Endothelial cell (in vitro differentiated cells): ENCODE results near the gene ZNF280B. TPM values are rescaled to one million over a fixed set of nuclear protein-coding genes. Genes with fewer than 3 reads are reported as not detected.

Experiments used
- DNase-seq: peaks from one replicate; pipeline ENCODE4 v3.0.0; 2021; ENCODE audit warnings: low spot score
- H3K27ac Mint-ChIP-seq: one replicate; pipeline ENCODE4 v1.8.0; 2021; ENCODE audit warnings: mixed read lengths, inconsistent platforms; ENCODE audit not compliant: unreplicated experiment
- H3K27me3 Mint-ChIP-seq: one replicate; pipeline ENCODE4 v1.8.0; 2021; ENCODE audit warnings: mild to moderate bottlenecking, moderate library complexity, mixed read lengths, inconsistent platforms; ENCODE audit not compliant: unreplicated experiment
- H3K36me3 Mint-ChIP-seq: one replicate; pipeline ENCODE4 v1.8.0; 2021; ENCODE audit warnings: mild to moderate bottlenecking, low read depth, mixed read lengths, inconsistent platforms; ENCODE audit not compliant: unreplicated experiment
- H3K4me1 Mint-ChIP-seq: one replicate; pipeline ENCODE4 v1.8.0; 2021; ENCODE audit warnings: mild to moderate bottlenecking, mixed read lengths, inconsistent platforms; ENCODE audit not compliant: unreplicated experiment
- H3K4me3 Mint-ChIP-seq: one replicate; pipeline ENCODE4 v1.8.0; 2021; ENCODE audit warnings: mild to moderate bottlenecking, mixed read lengths, inconsistent platforms; ENCODE audit not compliant: unreplicated experiment
- H3K9me3 Mint-ChIP-seq: one replicate; pipeline ENCODE4 v1.8.0; 2021; ENCODE audit warnings: mixed read lengths, inconsistent platforms; ENCODE audit not compliant: unreplicated experiment
- CTCF ChIP-seq: fragments of 200-600 bp; sonication (generic); IDR thresholded peaks from one replicate; pipeline ENCODE4 v1.5.0; 2021; ENCODE audit warnings: antibody characterized with exemption; ENCODE audit not compliant: unreplicated experiment
- total RNA-seq: library from RNA; stranded (reverse); fragmentation: NEBNext Ultra II Directional; extraction: Animal tissue kit (Norgen Biotek cat#: 25700); gene quantifications from one replicate; pipeline ENCODE4 v1.2.1, GENCODE V29; 2021; ENCODE audit not compliant: unreplicated experiment

The ZNF280B gene
- total RNA-seq, 1 donor from 2014 or later: 6.8 TPM

- H3K4me1 Mint-ChIP-seq: peaks cover 6% of the 10 kb centered on the region
Observed at GRCh38 chr22:22487869-22488597, 20.5 kb downstream of the ZNF280B start.

GRCh38 chr22:22487059-22487458, 21.5 kb downstream of the ZNF280B start:
- DNase-seq: no peak
- Mint-ChIP-seq H3K9me3 (no peaks in the 10 kb centered on the region), H3K27me3 (peaks cover 4% of the 10 kb centered on the region), H3K27ac (no peak overlapping the region), H3K4me3 (no peak overlapping the region), H3K4me1 (peaks cover 8% of the 10 kb centered on the region), H3K36me3 (peaks cover 8% of the 10 kb centered on the region)
- TF ChIP-seq CTCF: no peak

More at GRCh38 chr22:22487869-22488597, 20.5 kb downstream of the ZNF280B start:
- Mint-ChIP-seq H3K27me3 (peaks cover 2% of the 10 kb centered on the region), H3K9me3 (no peaks in the 10 kb centered on the region), H3K4me3 (no peak overlapping the region), H3K27ac (no peak overlapping the region), H3K36me3 (peaks cover 8% of the 10 kb centered on the region)
- DNase-seq: no peak
- TF ChIP-seq CTCF: no peak

- H3K36me3 Mint-ChIP-seq: peaks cover 8% of the 10 kb centered on the region
Observed at GRCh38 chr22:22486132-22486899, 22.2 kb downstream of the ZNF280B start.

GRCh38 chr22:22485524-22485923, 23.0 kb downstream of the ZNF280B start:
- H3K36me3 Mint-ChIP-seq: peaks cover 8% of the 10 kb centered on the region
- no peak for DNase-seq
- H3K9me3 Mint-ChIP-seq: no peaks in the 10 kb centered on the region
- no peak overlapping the region for H3K27ac Mint-ChIP-seq
- TF ChIP-seq CTCF: no peak
- H3K27me3 Mint-ChIP-seq: peaks cover 4% of the 10 kb centered on the region
- H3K4me1 Mint-ChIP-seq: peaks cover 8% of the 10 kb centered on the region
- no peak overlapping the region for H3K4me3 Mint-ChIP-seq

More at GRCh38 chr22:22486132-22486899, 22.2 kb downstream of the ZNF280B start:
- H3K4me1 Mint-ChIP-seq: peaks cover 8% of the 10 kb centered on the region
- no peak overlapping the region for H3K27ac Mint-ChIP-seq
- H3K27me3 Mint-ChIP-seq: peaks cover 4% of the 10 kb centered on the region
- H3K9me3 Mint-ChIP-seq: no peaks in the 10 kb centered on the region
- no peak for DNase-seq
- no peak overlapping the region for H3K4me3 Mint-ChIP-seq
- TF ChIP-seq CTCF: no peak

GRCh38 chr22:22484023-22484422, 24.5 kb downstream of the ZNF280B start:
- Mint-ChIP-seq H3K36me3 (peaks cover 8% of the 10 kb centered on the region), H3K9me3 (no peaks in the 10 kb centered on the region), H3K4me1 (peaks cover 8% of the 10 kb centered on the region), H3K27me3 (peaks cover 4% of the 10 kb centered on the region), H3K27ac (no peak overlapping the region), H3K4me3 (no peak overlapping the region)
- no peak for DNase-seq
- no peak for TF ChIP-seq CTCF
